ENCODE measurements around the gene OR5L1.

OR5L1 gene

DNA sequence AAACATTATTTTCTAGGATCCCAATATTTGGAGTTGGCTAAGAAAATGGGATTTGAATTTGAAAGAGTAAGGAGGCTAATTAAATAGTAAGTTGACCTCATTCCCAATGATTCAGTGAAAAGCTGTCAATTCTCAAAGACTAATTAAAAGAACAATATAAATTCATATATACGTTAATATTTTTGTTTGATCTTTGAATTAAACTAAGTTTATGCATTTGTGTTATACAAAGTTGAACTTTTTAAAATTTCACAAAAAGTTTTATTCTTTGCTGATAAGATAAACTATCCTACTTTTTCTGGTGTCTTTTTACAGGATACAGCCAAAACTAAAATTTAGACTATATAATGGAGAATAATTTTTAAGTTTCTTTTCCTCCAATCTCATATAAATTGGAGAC is at the start of gene OR5L1:
TSS of gene OR5L1 (plus strand) at position 301 of the 400 bp plus-strand sequence. CDS start 100 bp downstream, outside the sequence.
- DNase-seq (ENCODE audit: low read depth, low spot score), result no peak

GRCh38 chr11:55773138-55773537 is 38.0 kb upstream of the OR5L1 start, which contains the start of gene OR5D13:
Gene OR5D13 (plus strand): TSS chr11:55773438. CDS start chr11:55773438, 0 bp downstream.
- DNase-seq (ENCODE audit: low read depth, low spot score), result no peak

GRCh38 chr11:55791606-55792005 is 19.6 kb upstream of the OR5L1 start:
- DNase-seq (ENCODE audit: low read depth, low spot score), result no peak

- DNase-seq (ENCODE audit: low read depth, low spot score), result no peak
These were observed 17.8 kb upstream of the OR5L1 start for GRCh38 chr11:55793321-55793720.

GRCh38 chr11:55795256-55795655 is 15.9 kb upstream of the OR5L1 start, which contains the start of gene OR5D14:
Gene OR5D14 (plus strand): TSS chr11:55795556. CDS start chr11:55795556, 0 bp downstream.
- no peak for DNase-seq (ENCODE audit: low read depth, low spot score)

GRCh38 chr11:55806248-55806647 is 4.9 kb upstream of the OR5L1 start:
- no peak for DNase-seq (ENCODE audit: low read depth, low spot score)

GRCh38 chr11:55819330-55819729 is 8.2 kb downstream of the OR5L1 start, which contains the start of gene OR5D18:
Gene OR5D18 (plus strand): TSS chr11:55819630. CDS start chr11:55819630, 0 bp downstream.
- no peak for DNase-seq (ENCODE audit: low read depth, low spot score)

DNA sequence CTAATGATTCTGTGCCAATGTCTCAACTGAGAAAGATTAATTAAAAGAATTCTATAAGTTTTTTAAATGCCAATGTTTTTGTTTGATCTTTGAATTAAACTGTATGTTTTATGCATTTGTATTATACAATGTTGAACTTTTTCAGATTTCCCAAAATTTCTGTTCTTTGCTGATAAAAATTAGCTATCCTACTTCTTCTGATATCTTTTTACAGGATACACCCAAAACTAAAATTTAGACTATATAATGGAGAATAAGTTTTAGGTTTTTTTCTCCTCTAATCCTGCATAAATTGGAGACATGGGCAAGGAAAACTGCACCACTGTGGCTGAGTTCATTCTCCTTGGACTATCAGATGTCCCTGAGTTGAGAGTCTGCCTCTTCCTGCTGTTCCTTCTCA is 15.8 kb downstream of the OR5L1 start, which contains the start of gene OR5L2:
TSS of gene OR5L2 (plus strand) at position 301 of the 400 bp plus-strand sequence. CDS start at position 301, 0 bp downstream.
- no peak for DNase-seq (ENCODE audit: low read depth, low spot score)

GRCh38 chr11:55838452-55838851 is 27.3 kb downstream of the OR5L1 start, which contains the start of gene OR5D16:
Gene OR5D16 (plus strand): TSS chr11:55838752. CDS start chr11:55838752, 0 bp downstream.
- no peak for DNase-seq (ENCODE audit: low read depth, low spot score)

DNA sequence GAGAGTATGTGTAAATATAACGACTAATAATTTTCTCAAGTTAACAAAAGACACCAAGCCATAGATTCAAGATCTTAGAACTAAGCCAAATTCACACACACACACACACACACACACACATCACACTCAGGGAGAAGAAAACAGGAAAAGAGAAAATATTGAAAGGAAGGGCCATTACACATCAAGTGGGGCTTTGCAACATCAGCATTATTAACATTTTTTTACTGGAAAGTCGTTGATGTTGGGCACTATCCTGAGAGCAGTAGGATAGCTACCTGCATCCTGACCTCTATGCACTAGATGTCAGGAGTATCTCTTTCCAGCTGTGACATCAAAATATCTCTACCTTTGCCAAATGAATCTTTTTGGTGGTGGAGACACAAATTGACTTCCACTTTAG is 36.3 kb downstream of the OR5L1 start:
- no peak for DNase-seq (ENCODE audit: low read depth, low spot score)

DNA sequence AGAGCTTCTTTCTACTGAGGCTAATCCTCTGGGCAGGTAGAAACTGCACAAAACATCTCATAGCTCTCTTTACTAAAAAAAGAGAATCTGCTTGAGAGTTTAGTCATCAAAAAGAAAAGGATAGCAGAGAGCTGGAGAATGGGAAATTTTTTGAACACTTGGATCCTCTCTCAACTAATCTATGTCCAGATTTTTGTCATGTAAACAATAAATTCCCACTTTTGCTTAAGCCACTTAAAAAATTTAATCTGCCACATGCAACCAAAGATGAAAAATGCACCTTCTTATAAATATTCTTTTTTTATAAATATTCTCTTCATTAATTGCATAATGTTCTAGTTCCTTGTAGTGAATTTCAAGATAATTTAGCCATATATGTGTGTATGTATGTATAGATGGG is 37.9 kb downstream of the OR5L1 start:
- no peak for DNase-seq (ENCODE audit: low read depth, low spot score)

DNA sequence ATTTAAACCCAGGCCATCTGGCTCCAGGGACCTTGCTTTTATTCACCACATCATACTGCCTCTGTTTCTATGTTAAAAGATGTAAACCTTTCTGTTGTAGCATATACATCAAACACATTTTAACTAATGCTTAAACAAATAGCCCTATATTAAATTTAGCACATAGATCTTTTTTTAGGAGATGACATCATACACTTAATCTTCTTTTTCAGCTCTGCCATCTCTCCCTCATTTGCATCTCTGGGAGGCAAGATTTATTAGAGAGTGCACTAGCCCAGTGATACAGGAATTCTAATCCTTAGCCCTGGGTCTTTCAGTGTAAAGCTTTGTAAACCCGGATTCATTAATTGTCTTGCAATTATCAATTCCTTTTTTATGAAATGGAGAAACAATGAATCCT is 41.0 kb downstream of the OR5L1 start:
- DNase-seq (ENCODE audit: low read depth, low spot score), result no peak

GRCh38 chr11:55854704-55855103 is 43.5 kb downstream of the OR5L1 start:
- DNase-seq (ENCODE audit: low read depth, low spot score), result no peak
